HEK293 (cell line): Measurements from ENCODE around the gene CAMK1G.

ENCODE experiments used
- CTCF ChIP-seq: fragments of 450-650 bp; formaldehyde crosslinking; IDR thresholded peaks from 2 replicates; pipeline ENCODE4 v1.5.1; 2016; ENCODE audit warnings: missing biosample characterization, missing genetic modification characterization
- HIC1 ChIP-seq: fragments of 450-650 bp; formaldehyde crosslinking; IDR thresholded peaks from 2 replicates; pipeline ENCODE4 v1.5.1; 2016; ENCODE audit warnings: missing biosample characterization, missing genetic modification characterization
- ZNF138 ChIP-seq: fragments of 450-650 bp; formaldehyde crosslinking; IDR thresholded peaks from 2 replicates; pipeline ENCODE4 v1.5.1; 2016; ENCODE audit warnings: missing biosample characterization, missing genetic modification characterization, borderline replicate concordance
- ZNF561 ChIP-seq: fragments of 450-650 bp; IDR thresholded peaks from 2 replicates; pipeline ENCODE4 v1.5.1; 2018; ENCODE audit warnings: missing biosample characterization, missing genetic modification characterization, borderline replicate concordance

GRCh38 chr1:209613400-209614150, 30.1 kb downstream of the CAMK1G start:
- TF ChIP-seq ZNF561 (tag by site-specific recombination) (no peak), ZNF138 (tag by site-specific recombination) (no peak), CTCF (tag by site-specific recombination) (no peak), HIC1 (tag by site-specific recombination) (no peak)
